HepG2 (cell line): ENCODE results near the gene RPS13. TPM values are rescaled to one million over a fixed set of nuclear protein-coding genes. Genes with fewer than 3 reads are reported as not detected.

Source experiments
- ARNT2 ChIP-seq: sonication (generic); formaldehyde crosslinking; IDR thresholded peaks from 2 replicates; pipeline ENCODE4 v1.8.0; 2022; ENCODE audit warnings: mild to moderate bottlenecking, low read depth, missing genetic modification reagents, moderate library complexity
- CENPX ChIP-seq: sonication (generic); formaldehyde crosslinking; IDR thresholded peaks from 2 replicates; pipeline ENCODE4 v1.9.0; 2021; ENCODE audit warnings: mild to moderate bottlenecking, missing genetic modification reagents, moderate library complexity
- CREM ChIP-seq, 2 experiments: sonication (generic) in 1 of 2; formaldehyde crosslinking in 1 of 2; IDR thresholded peaks; 2 replicates each; pipeline versions ENCODE4 v1.4.0 to v1.6.1; 2016 to 2020; ENCODE audit warnings: antibody characterized with exemption in 1 of 2, mild to moderate bottlenecking in 1 of 2, missing genetic modification reagents in 1 of 2
- GFI1 ChIP-seq: sonication (generic); formaldehyde crosslinking; IDR thresholded peaks from 2 replicates; pipeline ENCODE4 v1.5.0; 2020; ENCODE audit warnings: missing genetic modification reagents, mild to moderate bottlenecking, borderline replicate concordance
- MEIS2 ChIP-seq: sonication (generic); formaldehyde crosslinking; IDR thresholded peaks from 2 replicates; pipeline ENCODE4 v1.9.0; 2021; ENCODE audit warnings: mild to moderate bottlenecking, missing genetic modification reagents
- NKX3-1 ChIP-seq: sonication (generic); formaldehyde crosslinking; IDR thresholded peaks from 2 replicates; pipeline ENCODE4 v1.5.0; 2020; ENCODE audit warnings: missing genetic modification reagents
- NR2F1 ChIP-seq, 2 experiments: fragments of 450-650 bp in 1 of 2; formaldehyde crosslinking in 1 of 2; IDR thresholded peaks; 2 replicates each; pipeline versions ENCODE4 v1.5.0 to v1.6.1; 2016 to 2020; ENCODE audit warnings: mild to moderate bottlenecking in 1 of 2, missing compliant biosample characterization in 1 of 2, missing genetic modification reagents in 1 of 2, moderate library complexity in 1 of 2
- PITX1 ChIP-seq: sonication (generic); formaldehyde crosslinking; IDR thresholded peaks from 2 replicates; pipeline ENCODE4 v1.5.1; 2020; ENCODE audit warnings: mild to moderate bottlenecking, missing genetic modification reagents
- RXRB ChIP-seq: IDR thresholded peaks from 2 replicates; pipeline ENCODE4 v1.6.1; 2016; ENCODE audit warnings: borderline replicate concordance, missing genetic modification reagents, missing compliant biosample characterization
- SALL1 ChIP-seq: sonication (generic); formaldehyde crosslinking; IDR thresholded peaks from 2 replicates; pipeline ENCODE4 v1.8.0; 2022; ENCODE audit warnings: mild to moderate bottlenecking, missing genetic modification reagents
- SMAD3 ChIP-seq: sonication (generic); formaldehyde crosslinking; IDR thresholded peaks from 2 replicates; pipeline ENCODE4 v1.4.0; 2020; ENCODE audit warnings: missing genetic modification reagents
- TAF1 ChIP-seq: sonication (generic); formaldehyde crosslinking; IDR thresholded peaks from 2 replicates; pipeline ENCODE4 v1.4.0; 2020; ENCODE audit warnings: missing genetic modification reagents
- TCF7 ChIP-seq: sonication (generic); IDR thresholded peaks from 2 replicates; pipeline ENCODE4 v1.6.1; 2016; ENCODE audit warnings: antibody characterized with exemption, low read depth
- TCF7L2 ChIP-seq: IDR thresholded peaks from 2 replicates; pipeline ENCODE4 v1.6.1; 2011; ENCODE audit warnings: mild to moderate bottlenecking, low read depth, low read length, moderate library complexity
- ZBTB25 ChIP-seq: IDR thresholded peaks from 2 replicates; pipeline ENCODE4 v1.6.1; 2018; ENCODE audit warnings: missing genetic modification reagents
- ZBTB33 ChIP-seq: sonication (generic); formaldehyde crosslinking; IDR thresholded peaks from 2 replicates; pipeline ENCODE4 v1.4.0; 2020; ENCODE audit warnings: missing genetic modification reagents
- ZKSCAN1 ChIP-seq: fragments of 150-350 bp; IDR thresholded peaks from 2 replicates; pipeline ENCODE4 v1.6.1; 2014; ENCODE audit warnings: low read length
- ZNF432 ChIP-seq: sonication (generic); formaldehyde crosslinking; IDR thresholded peaks from 2 replicates; pipeline ENCODE4 v1.5.0; 2020; ENCODE audit warnings: missing genetic modification reagents, mild to moderate bottlenecking, borderline replicate concordance
- ZNF460 ChIP-seq: sonication (generic); formaldehyde crosslinking; IDR thresholded peaks from 2 replicates; pipeline ENCODE4 v1.5.1; 2020; ENCODE audit warnings: missing genetic modification reagents, mild to moderate bottlenecking, borderline replicate concordance
- ZNF556 ChIP-seq: sonication (generic); formaldehyde crosslinking; IDR thresholded peaks from 2 replicates; pipeline ENCODE4 v1.4.0; 2020; ENCODE audit warnings: mild to moderate bottlenecking, missing genetic modification reagents, borderline replicate concordance
- polyA plus RNA-seq, 8 experiments: library from polyadenylated mRNA; depleted of rRNA in 3 of 8; stranded (reverse) in 7 of 8; unstranded in 1 of 8; fragments of >200 nt; fragmentation: Illumina TruSeq in 4 of 8; extraction: Trizol in 4 of 8; gene quantifications; 2 replicates each; pipeline versions ENCODE4 v1.2.1 to v1.2.3, GENCODE V29; 2011 to 2016; ENCODE audit warnings: low read depth in 4 of 8, missing spikeins in 1 of 8, mixed read lengths in 1 of 8; ENCODE audit not compliant: insufficient read depth in 1 of 8
- total RNA-seq, 5 experiments: library from RNA; depleted of rRNA; stranded (reverse); fragments of >200 nt; fragmentation: Illumina TruSeq; extraction: Trizol; gene quantifications; 2 replicates each; pipeline ENCODE4 v1.2.3, GENCODE V29; 2016; ENCODE audit warnings: low read depth in 1 of 5
- TF ChIP-seq, protein P1 (sequence below): sonication (generic); formaldehyde crosslinking; IDR thresholded peaks from 2 replicates; pipeline ENCODE4 v1.8.0; 2022; ENCODE audit warnings: mild to moderate bottlenecking, missing genetic modification reagents

The RPS13 gene
- total and polyA plus RNA-seq, 2 of the 13 experiments (the other 11 are each of a cell fraction or from before 2014, with no cell fraction given): 1,542 to 2,245 TPM

DNA sequence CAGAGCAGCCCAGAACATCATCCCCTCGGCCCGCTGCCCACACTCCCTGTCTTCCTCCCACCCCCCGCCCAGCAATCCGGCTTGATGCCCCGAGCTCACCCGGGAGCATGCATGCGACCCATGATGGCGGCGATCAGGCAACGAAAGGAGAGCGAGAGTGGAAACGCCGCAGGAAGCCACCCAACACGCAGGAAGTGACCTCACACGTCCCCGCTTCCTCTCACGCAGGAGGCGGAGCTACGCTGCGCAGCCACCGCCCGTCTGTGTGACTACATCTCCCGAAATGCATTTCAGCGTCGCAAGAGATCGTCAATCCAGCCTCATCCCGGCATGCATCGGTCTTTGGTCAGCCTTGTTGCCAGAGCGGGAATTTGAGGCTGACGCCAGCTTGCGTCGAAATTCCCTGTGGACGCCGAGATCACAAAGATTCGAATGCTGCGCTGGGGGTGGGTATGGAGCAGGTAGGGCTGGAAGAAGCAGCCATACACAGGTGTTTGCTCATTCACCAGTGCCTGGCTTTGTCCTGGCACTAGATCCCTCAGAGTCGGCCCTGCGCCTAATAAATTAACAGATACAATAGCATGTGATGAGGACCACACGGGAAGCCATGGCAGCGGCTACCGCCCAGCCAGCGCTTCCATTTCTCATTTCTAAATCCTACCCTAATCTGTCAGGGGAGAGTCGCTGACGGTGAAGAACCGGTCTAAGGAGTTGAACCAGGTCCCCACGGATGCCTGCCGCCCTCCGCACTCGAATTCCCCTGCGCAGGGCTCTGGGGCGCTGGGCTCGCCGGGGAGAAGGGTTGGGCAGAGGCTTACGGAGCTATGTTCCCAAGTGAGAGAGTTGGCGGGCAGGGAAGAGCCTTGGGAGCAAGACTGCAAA is at the start of gene RPS13 (continued):
- TF ChIP-seq PITX1 (CRISPR knock-in tag) (peak; percentile 82), ZNF460 (CRISPR knock-in tag) (no peak), TAF1 (peak; percentile 90), ZNF432 (no peak), ARNT2 (CRISPR knock-in tag) (no peak; the same call in 1 of the 2 replicates), SALL1 (CRISPR knock-in tag) (peak; percentile 78), ZBTB33 (CRISPR knock-in tag) (peak; percentile 44), MEIS2 (CRISPR knock-in tag) (peak; percentile 55; the same call in 1 of the 2 replicates), TCF7L2 (no peak), RXRB (peak; percentile 68), ZNF556 (peak; percentile 85; the same call in 1 of the 2 replicates), SMAD3 (CRISPR knock-in tag) (peak; percentile 63; the same call in 1 of the 2 replicates), CREM (IDR thresholded peaks at IDR 0.05) (peak; percentile 98), CREM (CRISPR knock-in tag; IDR thresholded peaks at IDR 0.05) (peak; percentile 51; the same call in 1 of the 2 replicates), ZKSCAN1 (no peak), GFI1 (CRISPR knock-in tag) (no peak), CENPX (no peak), TCF7 (no peak), ZBTB25 (no peak; the same call in 1 of the 2 replicates), NKX3-1 (no peak; the same call in 1 of the 2 replicates), NR2F1 (CRISPR knock-in tag; IDR thresholded peaks at IDR 0.05) (no peak)
- TF ChIP-seq, protein P1, sequence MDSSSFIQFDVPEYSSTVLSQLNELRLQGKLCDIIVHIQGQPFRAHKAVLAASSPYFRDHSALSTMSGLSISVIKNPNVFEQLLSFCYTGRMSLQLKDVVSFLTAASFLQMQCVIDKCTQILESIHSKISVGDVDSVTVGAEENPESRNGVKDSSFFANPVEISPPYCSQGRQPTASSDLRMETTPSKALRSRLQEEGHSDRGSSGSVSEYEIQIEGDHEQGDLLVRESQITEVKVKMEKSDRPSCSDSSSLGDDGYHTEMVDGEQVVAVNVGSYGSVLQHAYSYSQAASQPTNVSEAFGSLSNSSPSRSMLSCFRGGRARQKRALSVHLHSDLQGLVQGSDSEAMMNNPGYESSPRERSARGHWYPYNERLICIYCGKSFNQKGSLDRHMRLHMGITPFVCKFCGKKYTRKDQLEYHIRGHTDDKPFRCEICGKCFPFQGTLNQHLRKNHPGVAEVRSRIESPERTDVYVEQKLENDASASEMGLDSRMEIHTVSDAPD (CRISPR knock-in tag): peak; percentile 78
